ENCODE data around the gene EYS.

EYS gene

GRCh38 chr6:64230530-64230929 lies 1476.5 kb downstream of the EYS start:
- DNase-seq (ENCODE audit: low read depth) = no peak

DNA sequence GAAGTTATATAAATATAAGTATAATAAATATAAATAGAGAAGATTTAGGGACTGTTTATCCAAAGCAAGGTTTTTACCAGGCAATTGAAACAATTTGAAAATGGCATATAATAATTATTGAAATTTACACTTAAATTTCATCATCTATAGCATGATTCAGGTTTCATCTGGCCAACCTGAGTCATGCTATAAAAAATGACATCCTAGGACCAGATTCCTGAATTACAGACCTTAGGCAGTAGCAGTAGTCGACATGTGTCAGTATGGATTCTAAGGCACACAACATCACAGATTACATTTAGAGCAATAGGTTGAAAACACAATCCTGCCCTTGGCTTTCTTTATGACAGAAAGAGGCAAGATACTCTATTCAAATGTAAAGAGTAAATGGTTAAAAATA lies 1479.2 kb downstream of the EYS start:
- no peak for DNase-seq (ENCODE audit: low read depth)

DNA sequence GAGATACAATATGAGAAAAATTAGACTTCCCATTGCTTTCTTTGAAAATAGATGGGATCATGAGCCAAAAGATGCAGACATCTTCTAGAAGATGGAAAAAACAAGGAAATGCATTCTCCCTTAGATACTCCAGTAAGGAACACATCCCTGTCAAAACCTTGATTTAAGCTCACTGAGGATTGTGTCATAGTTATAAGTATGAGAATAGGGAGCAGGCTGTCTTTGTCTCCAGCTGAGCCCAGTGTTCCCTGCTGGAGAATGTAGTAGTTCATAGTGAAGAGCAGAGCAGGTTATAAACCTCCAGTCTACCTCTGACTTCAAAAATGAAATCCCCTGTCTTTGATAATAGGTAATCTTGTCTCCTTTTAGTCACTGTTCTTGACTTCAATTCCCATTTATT lies 1481.5 kb downstream of the EYS start:
- no peak for DNase-seq (ENCODE audit: low read depth)

DNA sequence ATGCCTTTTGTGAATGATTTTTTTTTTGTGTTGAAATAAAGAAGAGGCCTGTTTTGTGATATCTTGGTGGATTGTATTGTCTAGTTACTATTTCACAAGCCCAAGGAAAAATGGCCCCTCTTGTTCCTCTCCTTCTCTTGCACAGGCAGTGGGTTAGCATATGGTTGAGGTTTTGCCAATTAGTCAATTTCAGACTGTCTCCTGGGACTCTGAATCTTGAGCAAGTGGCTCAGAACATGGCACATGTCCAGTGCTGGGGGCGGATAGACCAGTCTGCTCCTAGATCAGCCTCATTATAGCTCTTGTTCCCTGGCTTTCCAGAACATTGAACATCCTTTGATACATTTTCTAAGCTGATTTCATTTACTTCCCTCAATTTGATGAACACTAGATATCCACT lies 1482.2 kb downstream of the EYS start:
- DNase-seq (ENCODE audit: low read depth) = no peak

DNA sequence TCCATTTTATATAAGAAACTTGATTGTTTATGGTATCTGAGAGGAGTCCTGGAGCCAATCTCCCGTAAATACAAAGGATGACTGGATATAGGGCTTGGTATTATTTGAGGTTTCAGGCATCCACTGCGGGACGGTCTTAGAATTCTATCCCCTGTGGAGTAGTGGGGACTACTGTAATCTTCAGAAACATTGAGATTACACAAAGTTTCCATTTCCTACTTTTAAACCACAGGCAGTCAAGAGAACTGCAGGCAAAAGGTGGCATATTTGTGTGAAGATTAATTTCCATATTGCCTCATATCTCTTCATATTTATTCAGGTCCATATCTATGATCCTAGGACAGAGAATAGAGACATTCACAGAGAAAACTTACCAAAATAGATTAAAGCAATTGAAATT lies 1485.2 kb downstream of the EYS start:
- DNase-seq (ENCODE audit: low read depth) = no peak

- DNase-seq (ENCODE audit: low read depth) = no peak
These were observed 1486.2 kb downstream of the EYS start for GRCh38 chr6:64220801-64221200.

GRCh38 chr6:64217721-64218620 lies 1489.1 kb downstream of the EYS start:
- no peak for DNase-seq (ENCODE audit: low read depth)

GRCh38 chr6:64214373-64214772 lies 1492.7 kb downstream of the EYS start:
- no peak for DNase-seq (ENCODE audit: low read depth)

GRCh38 chr6:64213697-64214096 lies 1493.3 kb downstream of the EYS start:
- DNase-seq (ENCODE audit: low read depth) = no peak

DNA sequence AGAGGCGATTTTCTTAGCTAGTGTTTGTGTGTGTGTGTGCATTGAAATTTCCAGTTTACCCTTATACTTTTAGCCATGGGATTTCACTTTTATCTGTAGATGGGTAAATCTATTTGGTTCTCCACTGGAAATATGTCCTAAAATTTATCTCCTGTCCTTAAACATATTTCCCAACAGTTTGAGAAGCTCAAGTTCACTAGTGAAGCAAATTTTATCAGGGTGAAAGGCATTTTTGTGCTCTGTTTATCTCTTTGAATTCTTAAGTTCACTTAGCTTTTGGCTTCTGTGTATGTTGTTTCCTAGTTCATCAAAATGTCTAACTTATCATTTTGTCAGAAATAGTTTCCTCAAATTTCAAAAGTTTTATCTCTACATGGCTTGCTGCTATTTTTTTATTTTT lies 1509.8 kb downstream of the EYS start:
- DNase-seq (ENCODE audit: low read depth) = no peak

DNA sequence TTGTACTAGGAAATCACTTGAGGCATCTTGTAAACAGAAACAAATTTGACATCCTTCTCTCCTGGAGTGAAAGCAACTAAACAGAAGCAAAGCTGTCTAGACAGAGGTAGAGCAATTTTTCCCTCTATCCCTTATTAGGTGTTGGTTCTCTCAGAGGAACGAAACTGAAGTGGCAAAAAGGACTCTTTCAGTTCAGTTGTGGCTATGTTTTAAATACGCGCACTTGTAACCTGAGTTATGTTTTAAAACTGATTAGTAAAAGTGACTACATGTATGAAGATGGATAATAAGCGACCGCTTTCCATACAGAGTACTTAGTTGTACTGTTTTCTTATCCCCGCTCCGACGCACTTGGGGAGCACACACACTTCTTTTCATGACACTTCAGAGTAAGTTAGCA lies 1520.4 kb downstream of the EYS start:
- DNase-seq (ENCODE audit: low read depth) = no peak

- DNase-seq (ENCODE audit: low read depth) = no peak
These were observed 1521.4 kb downstream of the EYS start for GRCh38 chr6:64185621-64186020.

GRCh38 chr6:64175296-64175695 lies 1531.7 kb downstream of the EYS start:
- DNase-seq (ENCODE audit: low read depth) = no peak

- DNase-seq (ENCODE audit: low read depth) = no peak
These were observed 1536.7 kb downstream of the EYS start for GRCh38 chr6:64170316-64170715.

DNA sequence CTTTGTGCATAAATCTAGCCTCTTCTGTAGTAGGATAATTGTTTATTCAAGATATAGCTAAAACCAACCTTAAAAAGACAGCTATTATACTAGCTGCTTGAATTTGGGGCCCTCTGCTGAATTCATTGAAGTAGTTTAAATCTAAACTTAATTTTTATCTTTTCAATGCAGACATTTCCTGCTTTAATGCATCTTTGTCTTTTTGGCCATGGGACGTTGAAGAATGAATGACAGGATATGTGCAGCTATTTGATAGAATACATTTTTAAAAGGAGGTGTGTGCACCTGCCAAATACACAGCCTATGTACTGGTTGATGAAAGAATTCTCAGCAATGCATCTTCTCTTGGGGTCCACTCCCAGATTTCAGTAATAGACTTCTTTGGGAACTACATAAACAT lies 1546.5 kb downstream of the EYS start:
- DNase-seq (ENCODE audit: low read depth) = no peak

DNA sequence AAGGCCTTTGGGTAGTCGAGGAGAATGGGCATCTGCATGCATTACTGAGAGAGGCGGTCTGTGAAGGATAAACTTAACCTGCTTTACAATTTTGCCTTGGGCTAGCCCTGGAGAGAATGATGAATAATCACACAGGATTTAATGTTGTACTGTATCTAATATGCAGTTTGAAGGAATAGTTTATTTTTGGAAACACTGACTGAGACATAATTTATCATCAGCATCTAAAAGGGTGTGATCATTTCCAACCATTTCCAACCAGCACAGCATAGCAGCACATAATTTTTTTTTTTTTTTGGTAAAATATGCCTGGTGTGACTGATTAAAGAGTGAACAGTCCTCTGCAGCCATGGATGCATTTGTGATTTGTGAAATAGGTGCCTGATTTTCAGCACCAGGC lies 1552.0 kb downstream of the EYS start:
- DNase-seq (ENCODE audit: low read depth) = no peak

DNA sequence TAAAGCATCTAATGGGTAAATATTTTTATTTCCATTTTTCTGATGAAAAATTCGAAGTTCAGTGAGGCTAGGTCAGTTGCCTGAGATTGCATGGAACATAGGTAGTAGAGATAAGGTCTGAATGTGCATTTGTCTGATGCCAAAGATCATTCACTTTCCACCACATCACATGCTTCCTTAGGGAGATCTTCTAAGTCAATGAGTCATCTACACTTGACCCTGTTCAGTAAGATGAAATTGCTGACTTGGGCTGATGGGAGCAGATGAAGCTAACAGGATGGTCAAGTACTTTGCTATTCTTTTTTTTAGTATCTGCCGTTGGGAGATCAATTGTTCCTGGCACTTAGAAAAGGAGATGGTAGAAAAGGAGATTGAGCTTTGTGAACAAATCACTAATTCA lies 1560.2 kb downstream of the EYS start:
- no peak for DNase-seq (ENCODE audit: low read depth)

GRCh38 chr6:64146094-64146493 lies 1560.9 kb downstream of the EYS start:
- no peak for DNase-seq (ENCODE audit: low read depth)

- no peak for DNase-seq (ENCODE audit: low read depth)
These were observed 1561.4 kb downstream of the EYS start for GRCh38 chr6:64145658-64146057.

DNA sequence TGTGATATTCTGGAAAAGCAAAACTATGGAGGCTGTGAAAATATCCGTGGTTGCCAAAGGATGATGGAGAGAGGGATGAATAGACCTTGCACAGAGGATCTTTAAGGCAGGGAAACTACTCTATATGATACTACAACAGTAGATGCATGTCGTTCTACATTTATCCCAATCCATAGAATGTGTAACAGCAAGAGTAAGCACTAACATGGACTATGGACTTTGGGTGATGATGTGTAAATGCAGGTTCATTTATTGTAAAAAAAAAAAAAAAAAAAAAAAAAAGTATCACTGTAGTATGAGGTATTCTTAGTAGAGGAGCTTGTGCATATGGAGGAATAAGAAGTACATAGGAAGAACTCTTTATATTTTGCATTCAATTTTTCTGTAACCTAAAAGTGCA lies 1563.9 kb downstream of the EYS start:
- no peak for DNase-seq (ENCODE audit: low read depth)

DNA sequence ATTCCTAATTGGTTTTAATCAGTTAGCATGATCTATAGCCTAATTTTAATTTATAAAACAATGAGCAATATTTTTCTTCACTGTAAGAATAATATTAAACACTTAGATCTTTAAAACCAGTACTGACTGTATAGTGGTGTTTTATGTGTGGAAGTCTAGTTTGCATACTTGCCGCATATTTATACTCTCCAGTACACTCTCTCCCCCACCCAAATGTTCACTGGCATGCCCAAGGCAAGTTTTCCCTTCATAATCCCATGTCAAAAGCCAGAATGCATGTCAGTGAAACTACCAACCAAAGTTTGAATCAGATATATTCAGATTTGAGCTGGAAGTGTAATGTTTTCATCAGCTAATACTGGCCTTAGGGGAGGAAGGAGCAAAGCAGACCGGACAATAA lies 1565.3 kb downstream of the EYS start:
- DNase-seq (ENCODE audit: low read depth) = no peak

DNA sequence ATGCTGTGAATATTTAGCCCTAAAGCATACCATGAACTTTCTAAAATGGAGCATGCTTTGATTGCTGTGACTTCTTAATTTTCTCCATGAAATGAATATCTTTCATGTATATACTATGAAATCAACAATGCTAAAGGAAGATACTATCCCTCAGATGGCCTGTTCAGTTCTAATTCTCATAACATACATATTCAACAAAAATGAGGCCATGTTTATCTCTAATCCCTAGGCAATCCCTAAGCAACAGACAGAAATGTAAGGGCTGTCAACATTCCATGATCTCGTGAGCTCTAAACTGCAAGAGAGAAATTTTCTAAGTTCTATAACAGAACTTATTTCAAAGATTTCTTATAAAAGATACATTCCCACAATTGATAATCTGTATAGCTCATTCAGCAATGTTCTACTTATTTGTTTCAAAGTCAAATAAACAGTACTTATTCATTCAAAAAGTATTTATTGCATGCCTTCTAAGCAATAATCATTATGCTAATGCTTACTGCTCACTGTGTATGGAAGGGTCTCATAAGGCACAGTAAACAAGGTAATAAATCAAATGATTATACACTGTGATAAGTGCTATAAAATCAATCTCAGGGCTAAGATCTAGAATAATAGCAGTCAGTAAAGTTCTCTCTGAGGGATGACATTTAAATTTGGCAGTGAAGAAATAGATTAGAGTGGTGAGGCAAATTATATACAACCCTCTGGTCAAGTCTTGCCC lies 1578.6 kb downstream of the EYS start:
- DNase-seq (ENCODE audit: low read depth) = no peak

Measured in HS-27A (cell line).